ENCODE results near the gene LRRC8C.

The LRRC8C gene

GRCh38 chr1:89632657-89633247 lies at the start of gene LRRC8C:
Gene LRRC8C, plus strand, starts transcription at chr1:89633120. Its CDS starts 53,354 bp downstream, at chr1:89686474.
- no peak for TF ChIP-seq CTCF (IDR thresholded peaks at IDR 0.05; ENCODE audit: insufficient read depth, low read depth, low read length, missing control alignments)
- DNase-seq (ENCODE audit: low read depth) = peak; percentile 80
- peak within 1 kb of the TSS; percentile 76 for H3K4me3 ChIP-seq (ENCODE audit: low read length)

- TF ChIP-seq CTCF (IDR thresholded peaks at IDR 0.05; ENCODE audit: insufficient read depth, low read depth, low read length, missing control alignments) = no peak
- DNase-seq (ENCODE audit: low read depth) = no peak
- no peak overlapping the region for H3K4me3 ChIP-seq (ENCODE audit: low read length)
These were observed 48.7 kb upstream of the LRRC8C start for GRCh38 chr1:89584211-89584610.

GRCh38 chr1:89584781-89585180 lies 48.1 kb upstream of the LRRC8C start:
- TF ChIP-seq CTCF (IDR thresholded peaks at IDR 0.05; ENCODE audit: insufficient read depth, low read depth, low read length, missing control alignments) = no peak
- H3K4me3 ChIP-seq (ENCODE audit: low read length) = no peak overlapping the region
- DNase-seq (ENCODE audit: low read depth) = no peak

GRCh38 chr1:89587729-89588161 lies 45.2 kb upstream of the LRRC8C start:
- TF ChIP-seq CTCF (IDR thresholded peaks at IDR 0.05; ENCODE audit: insufficient read depth, low read depth, low read length, missing control alignments) = no peak
- no peak overlapping the region for H3K4me3 ChIP-seq (ENCODE audit: low read length)
- no peak for DNase-seq (ENCODE audit: low read depth)

GRCh38 chr1:89588480-89588879 lies 44.4 kb upstream of the LRRC8C start:
- H3K4me3 ChIP-seq (ENCODE audit: low read length) = no peak overlapping the region
- DNase-seq (ENCODE audit: low read depth) = no peak
- TF ChIP-seq CTCF (IDR thresholded peaks at IDR 0.05; ENCODE audit: insufficient read depth, low read depth, low read length, missing control alignments) = no peak

- TF ChIP-seq CTCF (IDR thresholded peaks at IDR 0.05; ENCODE audit: insufficient read depth, low read depth, low read length, missing control alignments) = no peak
- DNase-seq (ENCODE audit: low read depth) = no peak
- no peak overlapping the region for H3K4me3 ChIP-seq (ENCODE audit: low read length)
These were observed 43.4 kb upstream of the LRRC8C start for GRCh38 chr1:89589515-89589914.
